Stomach smooth muscle (tissue), 2 donors: ENCODE measurements around the gene CRIP3.

Experiments used
- H3K27ac ChIP-seq: one replicate; pipeline ENCODE4 v1.7.0; 2013; ENCODE audit warnings: mild to moderate bottlenecking, low read length, inconsistent platforms
- H3K27me3 ChIP-seq, 2 donors: one replicate each; pipeline ENCODE4 v1.7.0; 2013; ENCODE audit warnings: low read length in 2 of 2; ENCODE audit not compliant: insufficient read depth in 2 of 2, control insufficient read depth in 1 of 2
- H3K36me3 ChIP-seq, 2 donors: one replicate each; pipeline ENCODE4 v1.7.0; 2013; ENCODE audit warnings: low read length in 2 of 2; ENCODE audit not compliant: control insufficient read depth in 2 of 2, insufficient read depth in 2 of 2
- H3K4me1 ChIP-seq: one replicate; pipeline ENCODE4 v1.7.0; 2013; ENCODE audit warnings: low read length; ENCODE audit not compliant: control insufficient read depth, insufficient read depth
- H3K4me3 ChIP-seq, 2 donors: one replicate each; pipeline ENCODE4 v1.7.0; 2013; ENCODE audit warnings: low read length in 2 of 2
- H3K9ac ChIP-seq, 2 donors: one replicate each; pipeline ENCODE4 v1.7.0; 2013; ENCODE audit warnings: low read length in 2 of 2, mild to moderate bottlenecking in 1 of 2
- H3K9me3 ChIP-seq, 2 donors: one replicate each; pipeline ENCODE4 v1.7.0; 2013; ENCODE audit warnings: low read length in 2 of 2; ENCODE audit not compliant: control insufficient read depth in 2 of 2
- donor health status: healthy.
- donor health status: Pancreatic carcinoma.

The CRIP3 gene

GRCh38 chr6:43282060-43282459 lies 26.6 kb downstream of the CRIP3 start:
- H3K9me3 ChIP-seq: no peaks in the 10 kb centered on the region
- no peaks in the 10 kb centered on the region for H3K4me1 ChIP-seq
- no peak overlapping the region for H3K4me3 ChIP-seq
- H3K27ac ChIP-seq: no peak overlapping the region
- H3K36me3 ChIP-seq: no peaks in the 10 kb centered on the region
- H3K27me3 ChIP-seq: peaks cover 0 to 3% of the 10 kb centered on the region in 2 donors
- no peak overlapping the region for H3K9ac ChIP-seq

- Histone ChIP-seq H3K36me3 (no peaks in the 10 kb centered on the region), H3K4me3 (no peak overlapping the region), H3K9ac (no peak overlapping the region), H3K4me1 (peaks cover 8% of the 10 kb centered on the region), H3K9me3 (no peaks in the 10 kb centered on the region), H3K27me3 (peaks cover 0 to 6% of the 10 kb centered on the region in 2 donors), H3K27ac (no peak overlapping the region)
These were observed 28.4 kb downstream of the CRIP3 start for GRCh38 chr6:43280234-43280633.

GRCh38 chr6:43278524-43279078 lies 30.0 kb downstream of the CRIP3 start:
- Histone ChIP-seq H3K9me3 (no peaks in the 10 kb centered on the region), H3K27ac (no peak overlapping the region), H3K4me3 (no peak overlapping the region), H3K9ac (peak overlapping the region in 1 of 2 donors; percentile 1), H3K27me3 (peaks cover 11 to 18% of the 10 kb centered on the region in 2 donors), H3K4me1 (peaks cover 12% of the 10 kb centered on the region), H3K36me3 (no peaks in the 10 kb centered on the region)

GRCh38 chr6:43277643-43278523 lies 30.7 kb downstream of the CRIP3 start:
- no peaks in the 10 kb centered on the region for H3K9me3 ChIP-seq
- peaks cover 15 to 18% of the 10 kb centered on the region in 2 donors for H3K27me3 ChIP-seq
- H3K4me3 ChIP-seq: no peak overlapping the region
- no peak overlapping the region for H3K9ac ChIP-seq
- no peak overlapping the region for H3K27ac ChIP-seq
- H3K4me1 ChIP-seq: peaks cover 12% of the 10 kb centered on the region
- no peaks in the 10 kb centered on the region for H3K36me3 ChIP-seq

- Histone ChIP-seq H3K36me3 (no peaks in the 10 kb centered on the region), H3K9me3 (no peaks in the 10 kb centered on the region), H3K4me3 (no peak overlapping the region), H3K27ac (no peak overlapping the region), H3K27me3 (peaks cover 15 to 18% of the 10 kb centered on the region in 2 donors), H3K9ac (no peak overlapping the region), H3K4me1 (peaks cover 12% of the 10 kb centered on the region)
These were observed 31.4 kb downstream of the CRIP3 start for GRCh38 chr6:43277306-43277642.

- peaks cover 12% of the 10 kb centered on the region for H3K4me1 ChIP-seq
- H3K27me3 ChIP-seq: peaks cover 15 to 18% of the 10 kb centered on the region in 2 donors
- no peak overlapping the region for H3K9ac ChIP-seq
These were observed 31.9 kb downstream of the CRIP3 start for GRCh38 chr6:43276577-43277305.

GRCh38 chr6:43275801-43276576 lies 32.6 kb downstream of the CRIP3 start:
- Histone ChIP-seq H3K4me1 (peaks cover 12% of the 10 kb centered on the region), H3K9me3 (no peaks in the 10 kb centered on the region), H3K9ac (no peak overlapping the region), H3K36me3 (no peaks in the 10 kb centered on the region), H3K4me3 (peak overlapping the region in 1 of 2 donors; percentile 15), H3K27ac (no peak overlapping the region), H3K27me3 (peaks cover 15 to 18% of the 10 kb centered on the region in 2 donors)

More at GRCh38 chr6:43276577-43277305, 31.9 kb downstream of the CRIP3 start:
- Histone ChIP-seq H3K4me3 (peak overlapping the region in 1 of 2 donors; percentile 15), H3K36me3 (no peaks in the 10 kb centered on the region), H3K27ac (no peak overlapping the region), H3K9me3 (no peaks in the 10 kb centered on the region)

- Histone ChIP-seq H3K36me3 (no peaks in the 10 kb centered on the region), H3K27me3 (peaks cover 15 to 18% of the 10 kb centered on the region in 2 donors), H3K9ac (no peak overlapping the region), H3K4me1 (peaks cover 13% of the 10 kb centered on the region), H3K27ac (no peak overlapping the region), H3K4me3 (peak overlapping the region; percentile 49 to 57), H3K9me3 (no peaks in the 10 kb centered on the region)
These were observed 33.6 kb downstream of the CRIP3 start for GRCh38 chr6:43274916-43275597.

- peaks cover 15 to 18% of the 10 kb centered on the region in 2 donors for H3K27me3 ChIP-seq
- peak overlapping the region in 1 of 2 donors; percentile 49 for H3K4me3 ChIP-seq
- no peak overlapping the region for H3K9ac ChIP-seq
- H3K4me1 ChIP-seq: peaks cover 20% of the 10 kb centered on the region
- no peaks in the 10 kb centered on the region for H3K9me3 ChIP-seq
- H3K27ac ChIP-seq: no peak overlapping the region
- H3K36me3 ChIP-seq: no peaks in the 10 kb centered on the region
These were observed 34.3 kb downstream of the CRIP3 start for GRCh38 chr6:43274127-43274915.
